DMS114 treated with DMSO at 0.1 percent for 48 hours (cell line): Measurements from ENCODE around the gene TRANK1.
A peak's percentile ranks its signal among the peaks of the same experiment; 100 is the strongest.
"Not testable (repeated sequence)": the region's sequence is repeated elsewhere in the genome, so short reads cannot be mapped to it uniquely, and the experiment has no call there.

Experiments used
- DNase-seq: peaks from one replicate; lab custom pipeline; 2025; ENCODE audit not compliant: unreplicated experiment; lab: John Stamatoyannopoulos, UW

The TRANK1 gene

GRCh38 chr3:36893137-36893557 lies 51.7 kb downstream of the TRANK1 start:
- no peak for DNase-seq

GRCh38 chr3:36892457-36893136 lies 52.3 kb downstream of the TRANK1 start:
- DNase-seq, result no peak

GRCh38 chr3:36891701-36892160 lies 53.1 kb downstream of the TRANK1 start:
- DNase-seq, result no peak

- not testable (repeated sequence) for DNase-seq
These were observed 53.8 kb downstream of the TRANK1 start for GRCh38 chr3:36891097-36891496.

GRCh38 chr3:36890261-36890660 lies 54.6 kb downstream of the TRANK1 start:
- DNase-seq, result no peak

- no peak for DNase-seq
These were observed 63.1 kb downstream of the TRANK1 start for GRCh38 chr3:36881735-36882134.

- DNase-seq, result not testable (repeated sequence)
These were observed 65.0 kb downstream of the TRANK1 start for GRCh38 chr3:36879842-36880241.

GRCh38 chr3:36877930-36878685 lies 66.7 kb downstream of the TRANK1 start:
- DNase-seq, result no peak

- no peak for DNase-seq
These were observed 68.5 kb downstream of the TRANK1 start for GRCh38 chr3:36876181-36876936.

- no peak for DNase-seq
These were observed 69.5 kb downstream of the TRANK1 start for GRCh38 chr3:36875397-36875796.

GRCh38 chr3:36874424-36874823 lies 70.4 kb downstream of the TRANK1 start:
- no peak for DNase-seq

GRCh38 chr3:36871379-36872126 lies 73.3 kb downstream of the TRANK1 start:
- DNase-seq, result no peak

GRCh38 chr3:36868614-36869436 lies 76.0 kb downstream of the TRANK1 start:
- peak; percentile 61 for DNase-seq

- no peak for DNase-seq
These were observed 77.0 kb downstream of the TRANK1 start for GRCh38 chr3:36867810-36868209.

- DNase-seq, result no peak
These were observed 78.5 kb downstream of the TRANK1 start for GRCh38 chr3:36866368-36866767.

- no peak for DNase-seq
These were observed 80.4 kb downstream of the TRANK1 start for GRCh38 chr3:36864180-36865053.

- DNase-seq, result no peak
These were observed 82.6 kb downstream of the TRANK1 start for GRCh38 chr3:36862076-36862755.

- DNase-seq, result no peak
These were observed 85.4 kb downstream of the TRANK1 start for GRCh38 chr3:36859494-36859893.

- no peak for DNase-seq
These were observed 92.8 kb downstream of the TRANK1 start for GRCh38 chr3:36852071-36852470.
